OCI-LY1 (cell line): ENCODE measurements around the gene JUND.

Experiments
- H2AFZ ChIP-seq: fragments of 200-600 bp; sonication (generic), shearing (Covaris generic); 2 replicates; pipeline ENCODE4 v1.6.0; 2014; ENCODE audit warnings: antibody characterized with exemption, mild to moderate bottlenecking, low read length
- H3F3A ChIP-seq: fragments of 200-600 bp; sonication (generic), shearing (Covaris generic); 2 replicates; pipeline ENCODE4 v1.6.0; 2014; ENCODE audit warnings: mild to moderate bottlenecking, antibody characterized with exemption, low read length, moderate library complexity; ENCODE audit not compliant: insufficient read depth
- H3K27ac ChIP-seq: fragments of 200-600 bp; sonication (generic); 2 replicates; pipeline ENCODE4 v1.5.1; 2014; ENCODE audit warnings: low read length, mixed run types, mild to moderate bottlenecking, low read depth; ENCODE audit not compliant: poor library complexity, severe bottlenecking
- H3K27me3 ChIP-seq: fragments of 200-600 bp; sonication (generic); 2 replicates; pipeline ENCODE4 v1.6.0; 2014; ENCODE audit warnings: antibody characterized with exemption, mild to moderate bottlenecking, low read length, moderate library complexity; ENCODE audit not compliant: insufficient read depth
- H3K36me3 ChIP-seq: fragments of 200-600 bp; sonication (generic); 2 replicates; pipeline ENCODE4 v1.6.1; 2014; ENCODE audit warnings: mild to moderate bottlenecking, antibody characterized with exemption, low read length, moderate library complexity, mixed read lengths; ENCODE audit not compliant: insufficient read depth
- H3K4me1 ChIP-seq: fragments of 200-600 bp; sonication (generic); 2 replicates; pipeline ENCODE4 v1.5.1; 2014; ENCODE audit warnings: mild to moderate bottlenecking, low read length, moderate library complexity; ENCODE audit not compliant: insufficient read depth, severe bottlenecking
- H3K4me2 ChIP-seq: fragments of 200-600 bp; sonication (generic), shearing (Covaris generic); 2 replicates; pipeline ENCODE4 v1.6.1; 2014; ENCODE audit warnings: low read length
- H3K4me3 ChIP-seq: fragments of 200-600 bp; sonication (generic); 2 replicates; pipeline ENCODE4 v1.5.1; 2014; ENCODE audit warnings: low read length, low read depth, mild to moderate bottlenecking, mixed read lengths; ENCODE audit not compliant: poor library complexity, severe bottlenecking
- H3K79me2 ChIP-seq: fragments of 200-600 bp; shearing (Covaris generic); 2 replicates; pipeline ENCODE4 v1.6.1; 2016; ENCODE audit warnings: mixed run types, low read length, mixed read lengths; ENCODE audit not compliant: insufficient read depth
- H3K9ac ChIP-seq: fragments of 200-600 bp; sonication (generic), shearing (Covaris generic); 2 replicates; pipeline ENCODE4 v1.6.1; 2014; ENCODE audit warnings: mild to moderate bottlenecking, low read length, mixed read lengths
- H3K9me2 ChIP-seq: fragments of 200-600 bp; sonication (generic), shearing (Covaris generic); 2 replicates; pipeline ENCODE4 v1.6.1; 2014; ENCODE audit warnings: low read depth, mild to moderate bottlenecking, low read length, mixed read lengths
- H3K9me3 ChIP-seq: fragments of 200-600 bp; shearing (Covaris generic); 2 replicates; pipeline ENCODE4 v1.6.1; 2014; ENCODE audit warnings: low read length, mixed read lengths
- H4K20me1 ChIP-seq: fragments of 200-600 bp; sonication (generic), shearing (Covaris generic); 2 replicates; pipeline ENCODE4 v1.6.0; 2016; ENCODE audit warnings: mild to moderate bottlenecking, low read length; ENCODE audit not compliant: insufficient read depth
- EZH2 ChIP-seq: fragments of 200-600 bp; sonication (generic), shearing (Covaris generic); IDR thresholded peaks from 2 replicates; pipeline ENCODE4 v1.8.0; 2017; ENCODE audit warnings: borderline replicate concordance, mixed run types, mild to moderate bottlenecking, antibody characterized with exemption, low read length, moderate library complexity, mixed read lengths
- TF ChIP-seq, protein P1 (sequence below): fragments of 200-600 bp; sonication (generic), shearing (Covaris generic); IDR thresholded peaks from 2 replicates; pipeline ENCODE4 v1.5.1; 2017; ENCODE audit warnings: mild to moderate bottlenecking, antibody characterized with exemption, low read length, moderate library complexity, mixed read lengths

Gene JUND

DNA sequence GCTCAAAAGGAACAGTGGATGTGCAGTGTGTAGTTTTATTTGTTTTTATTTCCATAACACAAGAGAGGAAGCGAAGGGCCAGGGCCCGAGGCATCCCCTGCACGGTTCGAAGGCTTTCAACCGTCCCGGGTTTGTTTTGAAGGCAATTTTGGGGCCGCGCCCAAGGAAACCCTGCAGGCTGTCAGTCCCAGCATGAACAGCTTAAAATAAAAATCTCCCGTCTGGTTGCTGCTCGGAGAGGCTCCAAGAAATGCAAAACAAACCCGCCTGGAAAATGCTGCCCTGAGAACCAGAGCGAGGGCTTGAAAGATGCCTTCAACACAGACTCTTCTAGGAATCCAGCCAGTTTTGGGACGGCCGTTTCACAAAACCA lies 25.5 kb upstream of the JUND start:
- Histone ChIP-seq H2AFZ (no peak overlapping the region), H3F3A (no peaks in the 10 kb centered on the region), H3K4me3 (no peak overlapping the region), H3K27me3 (no peaks in the 10 kb centered on the region), H3K9me3 (no peaks in the 10 kb centered on the region), H3K4me2 (peak overlapping the region; percentile 49; the same call in 1 of the 2 replicates), H3K27ac (peak overlapping the region; percentile 79), H4K20me1 (no peaks in the 10 kb centered on the region), H3K9me2 (no peaks in the 10 kb centered on the region), H3K36me3 (peaks cover 32% of the 10 kb centered on the region), H3K79me2 (no peaks in the 10 kb centered on the region), H3K4me1 (peaks cover 49% of the 10 kb centered on the region), H3K9ac (no peak overlapping the region; the same call in 1 of the 2 replicates)
- TF ChIP-seq, protein P1, sequence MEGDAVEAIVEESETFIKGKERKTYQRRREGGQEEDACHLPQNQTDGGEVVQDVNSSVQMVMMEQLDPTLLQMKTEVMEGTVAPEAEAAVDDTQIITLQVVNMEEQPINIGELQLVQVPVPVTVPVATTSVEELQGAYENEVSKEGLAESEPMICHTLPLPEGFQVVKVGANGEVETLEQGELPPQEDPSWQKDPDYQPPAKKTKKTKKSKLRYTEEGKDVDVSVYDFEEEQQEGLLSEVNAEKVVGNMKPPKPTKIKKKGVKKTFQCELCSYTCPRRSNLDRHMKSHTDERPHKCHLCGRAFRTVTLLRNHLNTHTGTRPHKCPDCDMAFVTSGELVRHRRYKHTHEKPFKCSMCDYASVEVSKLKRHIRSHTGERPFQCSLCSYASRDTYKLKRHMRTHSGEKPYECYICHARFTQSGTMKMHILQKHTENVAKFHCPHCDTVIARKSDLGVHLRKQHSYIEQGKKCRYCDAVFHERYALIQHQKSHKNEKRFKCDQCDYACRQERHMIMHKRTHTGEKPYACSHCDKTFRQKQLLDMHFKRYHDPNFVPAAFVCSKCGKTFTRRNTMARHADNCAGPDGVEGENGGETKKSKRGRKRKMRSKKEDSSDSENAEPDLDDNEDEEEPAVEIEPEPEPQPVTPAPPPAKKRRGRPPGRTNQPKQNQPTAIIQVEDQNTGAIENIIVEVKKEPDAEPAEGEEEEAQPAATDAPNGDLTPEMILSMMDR, result no peak
- no peak for TF ChIP-seq EZH2

DNA sequence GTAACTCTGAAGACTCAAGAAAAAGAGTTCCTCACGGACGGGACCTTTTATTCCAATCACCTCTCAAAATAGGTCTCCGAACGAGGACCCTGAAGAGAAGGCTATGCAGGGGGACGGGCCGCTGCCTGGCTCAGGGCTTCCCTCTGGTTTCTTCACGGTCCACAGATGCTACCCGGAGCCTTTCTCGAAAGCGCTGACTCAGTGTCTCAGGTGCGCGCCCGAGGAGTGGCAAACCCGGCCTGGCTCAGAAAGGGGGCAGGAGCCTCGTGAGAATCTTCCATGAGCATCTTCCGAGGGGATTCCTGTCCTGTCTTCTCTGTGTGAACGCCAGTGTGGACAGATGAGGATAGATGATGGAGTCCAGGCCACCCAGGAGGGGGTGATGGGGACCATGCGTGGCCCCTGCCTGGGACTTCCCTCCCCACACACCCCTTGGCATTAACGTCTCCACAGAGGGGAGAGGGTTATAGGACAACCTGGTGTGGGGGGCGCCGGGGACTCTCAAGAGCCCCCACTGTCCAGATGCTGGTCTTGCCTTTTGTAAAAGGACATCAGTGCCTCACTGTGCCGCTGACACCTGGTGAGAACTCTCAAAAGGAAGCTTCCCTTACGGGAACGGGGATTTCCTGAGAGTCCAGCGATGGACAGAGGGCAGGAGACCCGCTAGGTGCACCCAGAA lies 24.9 kb upstream of the JUND start:
- Histone ChIP-seq H3K27me3 (no peaks in the 10 kb centered on the region; the same call in 1 of the 2 replicates), H3K27ac (peak overlapping the region; percentile 79), H3K9ac (peak overlapping the region; percentile 4; the same call in 1 of the 2 replicates), H4K20me1 (no peaks in the 10 kb centered on the region), H3K9me3 (no peaks in the 10 kb centered on the region), H3K9me2 (no peaks in the 10 kb centered on the region), H3K4me3 (peak overlapping the region; percentile 3), H3K79me2 (no peaks in the 10 kb centered on the region), H3K4me1 (peaks cover 49% of the 10 kb centered on the region), H2AFZ (no peak overlapping the region), H3K36me3 (peaks cover 28% of the 10 kb centered on the region), H3K4me2 (peak overlapping the region; percentile 49; the same call in 1 of the 2 replicates), H3F3A (no peaks in the 10 kb centered on the region)
- TF ChIP-seq, protein P1, result no peak
- TF ChIP-seq EZH2, result no peak

DNA sequence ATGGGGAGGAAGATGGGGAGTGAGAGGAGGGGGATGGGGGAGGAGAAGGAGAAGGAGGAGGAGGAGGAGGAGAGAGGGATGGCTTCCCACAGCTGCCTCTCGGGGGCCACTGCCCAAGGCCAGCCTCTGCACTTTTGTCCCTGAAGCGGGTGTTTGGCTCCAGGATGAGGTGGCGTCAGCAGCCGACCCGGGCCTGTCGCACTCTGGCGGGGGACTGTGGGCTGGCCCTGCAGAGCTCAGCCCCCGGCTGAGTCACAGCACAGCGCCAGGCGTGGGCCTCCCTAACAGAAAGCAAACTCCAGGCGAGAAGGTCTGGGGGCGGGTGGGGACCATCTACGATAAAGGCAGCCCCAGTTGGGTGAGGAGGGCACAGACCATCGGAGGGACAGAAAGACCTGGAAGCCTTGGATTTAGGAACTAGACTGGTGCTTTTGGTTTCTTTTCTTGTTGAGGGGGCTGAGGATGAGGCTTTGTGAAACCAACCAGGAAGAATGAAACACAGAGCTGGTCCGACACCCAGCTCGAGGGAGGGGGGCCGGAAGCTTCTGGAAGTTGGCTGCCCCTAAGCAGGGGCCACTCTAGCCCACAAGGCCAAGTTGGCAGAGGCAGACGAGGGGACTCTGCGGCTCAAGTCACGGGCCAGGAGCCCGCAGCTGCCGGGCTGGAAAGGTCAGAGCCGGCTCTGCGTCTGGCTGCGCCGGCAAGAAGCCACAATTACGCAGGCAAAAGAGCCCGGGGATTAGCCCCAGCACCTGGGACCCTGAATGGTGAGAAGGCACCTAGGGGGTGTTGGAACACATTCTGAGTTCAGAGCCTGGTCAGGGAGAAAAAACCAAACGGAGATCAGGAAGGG lies 23.3 kb upstream of the JUND start:
- H3K27me3 ChIP-seq, result no peaks in the 10 kb centered on the region; the same call in 1 of the 2 replicates
- peaks cover 49% of the 10 kb centered on the region for H3K4me1 ChIP-seq
- no peaks in the 10 kb centered on the region for H3K9me2 ChIP-seq
- H3K9me3 ChIP-seq, result no peaks in the 10 kb centered on the region
- peak overlapping the region; percentile 79 for H3K27ac ChIP-seq
- no peaks in the 10 kb centered on the region for H3K79me2 ChIP-seq
- no peaks in the 10 kb centered on the region for H3F3A ChIP-seq
- TF ChIP-seq EZH2, result no peak
- TF ChIP-seq, protein P1, result no peak
- H3K4me3 ChIP-seq, result peak overlapping the region; percentile 32
- H3K36me3 ChIP-seq, result peaks cover 19% of the 10 kb centered on the region
- peak overlapping the region; percentile 54 for H3K4me2 ChIP-seq
- no peak overlapping the region for H2AFZ ChIP-seq
- H4K20me1 ChIP-seq, result no peaks in the 10 kb centered on the region
- H3K9ac ChIP-seq, result peak overlapping the region; percentile 38
